ENCODE data around the gene CRIP3.

The CRIP3 gene

GRCh38 chr6:43277643-43278523, 30.7 kb downstream of the CRIP3 start:
- no peak for TF ChIP-seq POLR2AphosphoS5 (IDR thresholded peaks at IDR 0.05; ENCODE audit: low read depth, low read length)
- no peak for TF ChIP-seq FOXP2 (optimal IDR thresholded peaks at IDR 0.05; ENCODE audit: borderline replicate concordance, extremely low read depth, extremely low read length, insufficient read depth)
- TF ChIP-seq TAF1 (IDR thresholded peaks at IDR 0.05; ENCODE audit: borderline replicate concordance, insufficient read depth, low read length) = no peak
- TF ChIP-seq REST (IDR thresholded peaks at IDR 0.05; ENCODE audit: insufficient read depth in 1 of 2, low read depth in 2 of 2, low read length in 2 of 2) = no peak
- no peak for TF ChIP-seq SIN3A (IDR thresholded peaks at IDR 0.05; ENCODE audit: borderline replicate concordance, insufficient read depth, low read length)

DNA sequence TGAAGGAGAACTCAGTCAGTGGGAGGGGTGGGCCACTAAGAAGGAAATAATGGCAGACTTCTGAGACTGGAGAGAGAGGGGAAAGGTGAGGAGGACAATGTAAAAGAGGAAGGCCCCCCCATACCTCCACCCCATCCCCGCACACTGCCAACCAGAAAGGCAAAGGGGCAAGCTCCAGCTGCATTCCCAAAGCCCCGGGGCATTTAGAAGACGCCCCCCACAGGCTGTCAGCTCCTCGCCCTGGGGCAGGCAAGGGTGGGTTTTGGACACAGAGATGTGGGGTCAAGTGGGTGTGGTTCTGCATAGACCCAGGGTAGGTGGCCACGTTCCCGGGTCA, 31.4 kb downstream of the CRIP3 start:
- TF ChIP-seq FOXP2 (optimal IDR thresholded peaks at IDR 0.05; ENCODE audit: borderline replicate concordance, extremely low read depth, extremely low read length, insufficient read depth) (no peak), SIN3A (IDR thresholded peaks at IDR 0.05; ENCODE audit: borderline replicate concordance, insufficient read depth, low read length) (no peak), POLR2AphosphoS5 (IDR thresholded peaks at IDR 0.05; ENCODE audit: low read depth, low read length) (no peak), TAF1 (IDR thresholded peaks at IDR 0.05; ENCODE audit: borderline replicate concordance, insufficient read depth, low read length) (no peak), REST (IDR thresholded peaks at IDR 0.05; ENCODE audit: insufficient read depth in 1 of 2, low read depth in 2 of 2, low read length in 2 of 2) (no peak)

DNA sequence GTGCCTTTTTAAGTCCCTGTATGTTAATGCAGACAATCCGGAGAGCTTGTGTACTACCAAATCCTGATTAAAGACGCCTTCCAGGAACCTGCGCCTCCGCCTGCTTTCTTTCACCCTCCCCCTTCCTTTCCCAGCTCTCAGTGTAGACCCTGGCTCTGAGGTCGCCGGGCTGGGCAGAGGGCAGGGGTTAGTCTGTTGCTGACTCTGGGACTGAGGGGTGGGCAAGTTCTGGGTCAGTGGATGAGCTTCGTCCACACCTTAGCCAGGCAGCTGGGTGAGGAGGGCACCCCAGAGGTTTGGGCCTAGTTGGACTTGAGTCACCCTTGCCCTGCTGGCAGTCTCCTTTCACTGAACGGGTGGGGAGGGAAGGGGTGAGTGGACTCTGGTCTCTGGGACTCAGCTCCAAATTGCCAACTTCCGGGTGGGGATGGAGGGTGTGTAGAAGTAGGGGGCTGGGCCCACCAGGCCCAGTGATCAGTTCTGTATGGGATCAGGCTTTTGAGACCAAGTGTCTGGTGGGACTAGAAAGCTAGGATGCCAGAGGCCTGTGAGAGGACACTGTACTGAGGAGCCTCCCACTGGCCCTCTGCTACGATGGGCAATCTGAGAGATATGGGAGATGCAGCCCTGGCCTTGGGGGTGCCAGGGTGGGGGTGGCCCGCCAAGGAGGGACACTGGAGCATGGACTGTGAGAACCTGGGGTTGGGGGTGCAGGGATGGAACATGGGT, 31.9 kb downstream of the CRIP3 start:
- no peak for TF ChIP-seq FOXP2 (optimal IDR thresholded peaks at IDR 0.05; ENCODE audit: borderline replicate concordance, extremely low read depth, extremely low read length, insufficient read depth)

- TF ChIP-seq TAF1 (IDR thresholded peaks at IDR 0.05; ENCODE audit: borderline replicate concordance, insufficient read depth, low read length) (no peak), SIN3A (IDR thresholded peaks at IDR 0.05; ENCODE audit: borderline replicate concordance, insufficient read depth, low read length) (no peak), FOXP2 (optimal IDR thresholded peaks at IDR 0.05; ENCODE audit: borderline replicate concordance, extremely low read depth, extremely low read length, insufficient read depth) (no peak), POLR2AphosphoS5 (IDR thresholded peaks at IDR 0.05; ENCODE audit: low read depth, low read length) (no peak), REST (IDR thresholded peaks at IDR 0.05; ENCODE audit: insufficient read depth in 1 of 2, low read depth in 2 of 2, low read length in 2 of 2) (no peak)
These were observed 32.6 kb downstream of the CRIP3 start for GRCh38 chr6:43275801-43276576.

DNA sequence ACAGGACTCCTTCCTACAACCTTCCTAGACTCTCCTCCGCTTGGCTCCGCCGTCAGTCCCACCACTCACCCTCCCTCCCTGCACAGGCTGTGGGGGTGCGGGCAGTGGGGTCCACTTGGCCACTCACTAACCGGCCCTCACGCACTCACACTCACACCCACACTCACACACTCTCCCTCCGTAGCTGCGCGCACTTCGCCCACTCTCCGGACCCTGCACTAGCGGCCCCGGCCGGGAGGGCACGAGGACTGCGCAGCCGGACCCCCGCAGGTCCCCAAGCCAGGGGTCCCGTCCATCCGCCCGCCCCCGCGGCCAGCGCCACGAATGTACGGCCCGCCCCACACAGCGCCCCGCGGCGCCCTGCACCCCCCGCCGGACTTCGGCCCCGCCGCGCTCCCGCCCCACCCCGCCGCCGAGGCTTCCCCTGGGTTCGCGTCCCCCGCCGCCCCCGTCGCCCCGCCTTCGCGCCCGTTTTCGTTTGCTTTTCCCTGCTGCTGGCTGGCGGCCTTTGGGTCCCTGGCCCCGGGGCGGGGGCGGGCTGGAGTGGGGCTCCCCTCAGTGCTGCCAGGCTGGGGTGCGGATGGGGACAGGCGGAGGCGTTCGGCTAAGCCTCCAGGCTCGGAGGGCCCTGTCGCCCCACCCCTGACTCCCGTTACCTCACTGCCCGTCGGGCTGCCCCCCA, 33.6 kb downstream of the CRIP3 start:
- TF ChIP-seq FOXP2 (optimal IDR thresholded peaks at IDR 0.05; ENCODE audit: borderline replicate concordance, extremely low read depth, extremely low read length, insufficient read depth) (no peak), REST (IDR thresholded peaks at IDR 0.05; ENCODE audit: insufficient read depth in 1 of 2, low read depth in 2 of 2, low read length in 2 of 2) (no peak), POLR2AphosphoS5 (IDR thresholded peaks at IDR 0.05; ENCODE audit: low read depth, low read length) (no peak), SIN3A (IDR thresholded peaks at IDR 0.05; ENCODE audit: borderline replicate concordance, insufficient read depth, low read length) (no peak), TAF1 (IDR thresholded peaks at IDR 0.05; ENCODE audit: borderline replicate concordance, insufficient read depth, low read length) (no peak)
